ENCODE results near the gene STXBP5.
A peak's percentile ranks its signal among the peaks of the same experiment; 100 is the strongest.

STXBP5 gene

DNA sequence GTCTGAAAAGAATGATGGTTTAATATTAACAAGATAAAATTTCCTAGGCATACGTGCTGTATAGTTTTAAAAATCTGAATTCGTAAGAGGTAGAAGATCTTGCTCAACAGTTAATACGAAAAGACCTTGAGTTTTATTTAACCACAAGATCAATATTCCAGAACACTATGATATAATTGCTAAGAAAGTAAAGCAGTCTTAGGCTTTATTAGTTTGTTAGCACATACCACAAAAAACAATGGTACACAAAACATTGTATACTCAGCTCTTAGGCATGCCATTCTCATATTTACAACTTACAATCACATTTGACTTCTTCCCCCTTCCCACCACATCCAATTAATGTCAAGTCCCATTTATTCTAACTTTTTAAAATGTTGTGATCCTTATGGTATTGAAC lies 24.4 kb upstream of the STXBP5 start:
- DNase-seq, result no peak

DNA sequence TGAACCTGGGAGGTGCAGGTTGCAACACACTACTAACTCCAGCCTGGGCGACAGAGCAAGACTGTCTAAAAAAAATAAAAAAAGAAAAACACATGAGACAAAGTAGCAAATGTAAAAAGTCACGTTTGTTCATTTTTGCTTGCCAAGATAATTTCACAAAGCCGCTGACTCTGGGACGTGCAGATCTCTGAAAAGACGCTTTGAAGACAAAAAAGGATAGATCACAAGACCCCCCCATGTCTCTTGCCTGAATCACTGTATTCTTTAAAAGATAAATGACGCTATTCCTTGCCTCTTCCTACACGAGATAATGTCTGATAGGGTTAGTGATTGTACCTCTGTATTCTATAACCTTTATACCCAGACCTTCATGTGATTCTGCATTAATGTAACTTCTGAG lies 23.3 kb upstream of the STXBP5 start:
- no peak for DNase-seq

DNA sequence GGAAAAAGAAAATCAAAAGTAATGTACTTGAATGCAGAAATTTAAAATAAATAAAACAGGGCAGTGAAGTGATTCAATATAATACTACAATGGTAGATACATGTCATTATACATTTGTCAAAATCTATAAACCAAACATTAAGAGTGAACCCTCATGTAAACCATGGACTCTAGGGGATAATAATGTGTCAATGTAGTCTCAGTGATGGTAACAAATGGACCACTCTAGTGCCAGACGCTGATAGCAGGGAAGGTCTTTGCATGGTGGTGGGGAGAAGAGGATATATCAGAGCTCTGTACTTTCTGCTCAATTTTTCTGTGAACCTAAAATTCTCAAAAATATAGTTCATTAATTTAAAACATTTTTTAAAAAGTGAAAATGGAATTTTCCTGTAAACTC lies 19.8 kb upstream of the STXBP5 start:
- DNase-seq, result no peak

GRCh38 chr6:147185216-147185615 lies 19.0 kb upstream of the STXBP5 start:
- no peak for DNase-seq

- DNase-seq, result peak; percentile 41
These were observed 13.7 kb upstream of the STXBP5 start for GRCh38 chr6:147190556-147190955.

GRCh38 chr6:147192278-147192911 lies 11.8 kb upstream of the STXBP5 start:
- DNase-seq, result no peak

DNA sequence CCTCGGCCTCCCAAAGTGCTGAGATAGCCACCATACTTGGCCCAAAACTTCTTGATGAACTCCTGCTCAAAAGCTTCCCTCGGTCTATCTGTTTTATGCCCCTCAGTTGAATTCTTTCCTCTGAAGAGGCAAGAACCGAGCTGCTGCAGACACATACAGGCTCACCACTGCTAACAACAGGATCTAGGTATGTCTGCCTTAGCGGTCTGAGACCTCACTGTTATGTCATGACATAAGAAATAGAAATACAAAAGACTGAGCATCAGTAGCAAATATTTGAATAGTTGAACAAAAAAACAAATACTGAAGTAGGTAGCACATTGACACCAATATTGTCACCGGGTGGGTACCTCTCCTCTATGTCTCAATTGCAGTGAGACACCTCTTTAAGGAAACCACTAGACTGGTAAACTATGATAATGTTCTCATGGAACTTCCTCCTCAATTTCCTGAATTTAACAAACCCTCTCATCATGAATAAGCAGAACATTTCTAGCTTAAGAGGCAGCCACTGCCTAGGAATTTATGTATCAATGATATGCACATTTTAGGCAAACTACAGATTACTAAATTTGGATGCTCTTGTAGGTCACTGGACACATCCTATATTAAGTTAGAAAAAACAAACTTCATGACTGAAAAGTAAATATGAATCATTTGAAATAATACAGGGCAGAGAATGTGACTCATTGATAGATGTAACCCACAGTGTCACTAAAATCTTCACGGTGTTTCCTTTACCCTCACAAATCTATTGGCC lies 9.4 kb upstream of the STXBP5 start:
- no peak for DNase-seq

- DNase-seq, result no peak
These were observed 8.7 kb upstream of the STXBP5 start for GRCh38 chr6:147195510-147195909.

DNA sequence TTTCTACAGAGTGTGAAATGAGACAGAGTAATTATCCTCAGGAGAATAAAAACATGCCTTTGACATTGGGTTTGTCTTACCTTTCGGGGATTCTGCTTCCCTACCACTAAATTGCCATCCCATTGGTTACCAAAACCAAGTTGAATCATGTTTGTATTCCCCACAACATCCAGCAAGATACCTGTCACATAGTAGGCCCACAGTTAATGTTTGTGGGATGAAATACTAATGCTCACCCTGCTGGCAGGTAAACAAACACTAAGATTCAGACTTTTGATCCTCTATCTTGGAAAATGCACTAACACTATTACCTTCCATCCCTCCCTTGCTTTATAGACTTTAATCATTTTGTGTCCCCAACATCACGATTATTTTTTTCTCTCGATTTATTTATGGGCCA lies 8.2 kb upstream of the STXBP5 start:
- no peak for DNase-seq

DNA sequence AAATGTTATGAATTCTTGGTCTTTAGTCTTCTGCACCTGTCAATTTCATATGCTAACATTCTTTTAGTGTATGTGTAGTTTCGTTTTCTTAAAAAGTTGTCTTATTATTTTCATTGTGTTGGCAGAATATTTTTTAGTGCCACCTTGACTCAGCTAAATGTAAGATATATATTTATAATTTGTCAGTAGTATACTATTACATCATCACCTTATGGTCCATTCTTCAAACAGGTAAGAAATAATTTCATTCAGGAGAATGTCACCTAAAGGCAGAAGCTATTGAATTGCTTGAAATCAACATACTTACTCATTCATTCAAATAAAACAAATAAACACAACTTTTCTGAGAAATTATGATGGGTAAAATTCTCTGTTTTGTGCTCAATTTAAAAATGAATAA lies 3.5 kb upstream of the STXBP5 start:
- no peak for DNase-seq

- peak; percentile 56 for DNase-seq
These were observed 2.2 kb upstream of the STXBP5 start for GRCh38 chr6:147201885-147202515.

GRCh38 chr6:147202516-147203310 lies 1.5 kb upstream of the STXBP5 start:
- peak; percentile 93 for DNase-seq

- peak; percentile 91 for DNase-seq
These were observed 732 bp upstream of the STXBP5 start for GRCh38 chr6:147203311-147204059.

DNA sequence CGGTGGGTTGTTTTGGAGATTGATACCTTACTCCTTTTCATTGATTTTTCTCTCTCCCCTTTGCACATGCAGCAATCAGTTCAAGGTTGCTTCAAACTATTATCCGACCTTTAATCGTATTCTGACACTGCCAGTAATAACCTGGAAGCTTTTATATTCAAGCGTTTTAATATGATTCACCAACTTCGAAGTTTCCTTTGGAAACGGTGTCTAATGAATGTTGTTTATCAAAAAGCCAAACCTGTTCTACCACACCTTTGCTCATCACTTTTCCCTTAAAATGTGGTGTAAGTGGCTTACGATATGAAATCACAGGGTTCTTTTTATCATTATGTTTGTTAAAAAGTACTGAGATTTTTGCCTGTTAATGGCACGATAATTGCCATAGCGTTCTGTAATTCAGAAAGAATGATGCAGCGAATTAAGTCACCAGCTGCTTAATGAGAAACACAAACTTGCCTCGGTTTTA lies 660 bp downstream of the STXBP5 start:
- peak; percentile 51 for DNase-seq

DNA sequence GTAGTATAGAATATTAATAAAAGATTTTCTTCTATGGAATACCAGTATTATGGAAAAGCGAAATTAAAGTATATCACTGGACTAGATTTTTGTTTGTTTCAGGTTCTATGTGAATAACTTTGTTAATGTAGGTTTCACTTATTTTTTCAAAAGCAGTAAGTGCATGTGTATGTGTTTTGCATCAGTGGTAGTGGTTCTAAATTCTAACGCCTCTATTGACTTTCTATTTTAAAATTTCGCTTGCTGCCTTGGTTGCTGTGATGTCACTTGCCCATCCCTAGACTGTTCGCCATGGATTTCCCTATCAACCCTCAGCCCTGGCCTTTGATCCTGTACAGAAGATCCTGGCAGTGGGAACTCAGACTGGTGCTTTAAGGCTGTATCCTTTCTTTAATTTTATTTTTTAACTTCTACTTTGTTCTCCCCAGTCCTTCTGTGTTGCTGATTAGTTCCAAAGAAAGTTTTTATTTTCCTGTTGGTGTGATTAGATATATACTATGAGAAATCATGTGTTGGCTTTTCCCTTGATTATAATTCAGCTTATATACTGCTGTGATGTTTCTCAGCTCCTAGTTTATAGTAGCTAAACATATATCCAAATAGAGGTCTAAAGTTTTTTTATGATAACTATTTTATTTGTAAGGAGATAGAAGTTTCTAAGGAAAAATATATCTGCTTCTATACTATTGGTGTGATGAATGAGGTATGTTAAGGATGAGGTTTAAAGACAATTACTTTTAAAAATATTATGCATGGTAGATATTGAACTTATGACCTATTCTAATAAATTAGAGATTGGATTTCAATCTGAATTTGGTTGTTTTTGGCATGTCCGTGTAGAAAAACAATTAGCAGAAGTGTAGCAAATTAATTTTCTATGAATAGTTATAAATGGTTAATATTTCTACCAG lies 1.7 kb downstream of the STXBP5 start:
- peak; percentile 25 for DNase-seq

DNA sequence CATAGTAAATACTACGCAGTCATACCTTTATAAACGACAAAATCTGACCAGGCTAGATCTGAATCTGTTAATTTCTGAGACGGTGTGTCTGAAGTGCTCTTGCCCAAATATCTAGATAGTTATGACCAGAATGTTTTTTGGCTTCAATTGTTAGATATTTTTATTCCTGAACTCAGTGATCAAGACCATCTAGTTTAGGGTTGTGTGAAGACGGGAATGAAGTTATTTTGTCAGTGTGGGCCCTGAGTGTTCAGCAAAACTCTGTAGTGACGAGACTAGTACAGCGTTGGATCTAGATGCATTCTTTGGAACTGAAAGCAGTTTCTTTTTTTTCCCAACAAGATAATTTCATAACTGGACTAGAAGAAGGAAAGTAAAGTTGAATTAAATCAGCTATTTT lies 3.1 kb downstream of the STXBP5 start:
- DNase-seq, result no peak

DNA sequence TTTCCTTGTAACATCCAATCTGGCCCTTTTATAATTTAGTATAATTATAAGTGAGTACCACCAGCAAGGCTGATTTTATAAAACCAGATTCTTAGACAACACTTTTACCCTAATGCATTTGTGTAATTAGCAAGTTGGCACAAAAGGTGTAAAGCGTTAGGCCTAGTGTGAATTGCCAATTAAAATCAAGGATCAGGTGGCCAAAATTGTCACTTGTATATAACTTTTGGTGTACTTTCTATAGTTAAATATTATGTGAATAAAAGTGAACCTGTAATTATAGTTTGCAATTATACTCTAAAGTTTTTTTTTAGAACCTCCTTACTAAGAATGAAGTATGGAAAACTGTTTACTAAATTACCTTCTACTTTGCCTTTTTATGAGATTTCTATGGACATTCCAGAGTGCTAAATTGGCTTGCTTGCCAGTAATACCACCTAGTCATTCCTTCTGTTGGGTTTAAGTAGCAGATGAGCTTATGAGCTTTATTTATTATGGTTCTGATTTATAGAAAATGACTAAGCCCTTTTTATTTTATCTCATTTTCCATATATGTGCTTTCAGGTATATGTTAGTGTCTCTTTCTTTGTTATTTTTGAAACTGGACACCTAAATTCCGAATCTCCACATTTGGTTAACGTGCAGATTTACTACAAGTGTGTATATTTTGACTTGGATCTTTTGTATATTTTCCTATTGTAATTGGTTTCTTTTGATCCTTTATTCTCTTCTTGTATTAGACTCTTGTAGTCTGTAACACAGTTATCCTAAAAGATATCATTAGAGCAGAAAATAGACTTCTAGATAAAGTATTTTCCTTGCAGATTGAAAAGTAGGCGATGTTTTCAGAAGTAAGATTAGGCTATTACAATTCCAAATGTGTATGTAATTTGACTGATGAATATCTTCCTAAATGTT lies 3.9 kb downstream of the STXBP5 start:
- no peak for DNase-seq

DNA sequence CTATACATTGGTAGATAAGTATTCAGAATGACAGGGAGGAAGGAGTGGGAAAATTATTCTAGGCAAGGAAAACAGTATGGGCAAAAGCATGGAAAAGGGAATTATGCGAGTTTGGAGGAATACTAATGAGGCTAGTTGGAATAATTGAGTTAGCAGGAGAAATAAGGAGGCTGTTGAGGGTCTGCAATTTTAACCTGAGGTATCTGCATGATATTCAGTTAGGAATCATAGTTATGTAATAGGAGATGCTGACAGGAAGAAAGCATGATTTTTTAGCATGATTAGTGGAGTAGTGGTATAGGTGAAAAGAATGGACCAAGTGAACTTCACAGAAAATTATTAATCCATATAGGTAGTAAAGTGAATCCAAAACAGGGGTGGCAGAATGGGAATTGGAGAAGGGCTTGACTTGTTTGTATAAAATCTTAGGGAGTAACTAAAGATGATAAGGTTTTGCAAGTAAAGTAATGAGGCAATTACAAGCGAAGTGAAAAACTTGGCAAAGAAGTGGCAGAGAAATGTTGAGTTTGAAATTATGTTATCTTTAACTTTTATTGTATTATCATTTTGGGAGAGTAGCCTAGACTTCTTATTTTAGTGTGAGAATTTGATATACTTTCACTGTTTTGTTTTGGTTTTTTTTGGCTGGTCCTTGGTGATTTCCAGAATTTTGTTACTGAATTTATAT lies 5.7 kb downstream of the STXBP5 start:
- no peak for DNase-seq

DNA sequence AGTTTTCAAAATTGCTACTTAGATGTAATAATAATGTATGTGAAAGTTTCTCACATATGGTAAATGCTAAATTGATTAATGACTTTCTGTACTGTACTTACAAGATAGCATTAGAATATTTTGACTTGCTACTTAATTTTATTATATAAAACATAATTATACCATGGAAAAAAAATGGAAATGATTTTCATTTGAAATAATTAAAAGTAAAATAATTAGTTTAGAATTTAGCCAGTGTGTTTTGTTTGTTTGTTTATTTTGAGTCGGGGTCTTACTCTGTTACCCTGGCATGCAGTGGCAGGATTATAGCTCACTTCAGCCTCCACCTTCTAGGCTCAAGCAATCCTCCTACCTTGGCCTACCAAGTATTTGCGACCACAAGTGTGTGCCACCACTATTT lies 7.1 kb downstream of the STXBP5 start:
- no peak for DNase-seq

DNA sequence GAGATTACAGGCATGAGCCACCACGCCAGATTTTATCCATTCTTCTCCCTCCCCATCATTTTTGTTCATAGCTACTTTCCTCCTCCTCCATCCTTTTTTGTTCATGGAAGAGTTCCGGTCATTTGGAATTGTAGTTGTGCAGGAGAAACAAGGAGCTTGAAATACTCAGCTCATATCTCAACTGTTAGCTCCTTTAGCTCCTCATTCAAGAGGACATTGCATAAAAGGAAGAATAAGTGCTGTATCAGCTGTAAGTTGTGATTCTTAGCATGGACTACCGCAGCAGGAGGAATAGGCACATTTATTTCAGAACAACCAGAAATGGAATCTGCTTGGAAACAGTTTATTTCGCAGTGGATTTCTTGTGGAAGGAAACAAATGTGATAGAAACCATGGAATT lies 7.6 kb downstream of the STXBP5 start:
- DNase-seq, result no peak

Measured in NCI-H1092 treated with DMSO at 0.1 percent for 48 hours (cell line).